ENCODE results near the gene FOXP1.

FOXP1 gene

DNA sequence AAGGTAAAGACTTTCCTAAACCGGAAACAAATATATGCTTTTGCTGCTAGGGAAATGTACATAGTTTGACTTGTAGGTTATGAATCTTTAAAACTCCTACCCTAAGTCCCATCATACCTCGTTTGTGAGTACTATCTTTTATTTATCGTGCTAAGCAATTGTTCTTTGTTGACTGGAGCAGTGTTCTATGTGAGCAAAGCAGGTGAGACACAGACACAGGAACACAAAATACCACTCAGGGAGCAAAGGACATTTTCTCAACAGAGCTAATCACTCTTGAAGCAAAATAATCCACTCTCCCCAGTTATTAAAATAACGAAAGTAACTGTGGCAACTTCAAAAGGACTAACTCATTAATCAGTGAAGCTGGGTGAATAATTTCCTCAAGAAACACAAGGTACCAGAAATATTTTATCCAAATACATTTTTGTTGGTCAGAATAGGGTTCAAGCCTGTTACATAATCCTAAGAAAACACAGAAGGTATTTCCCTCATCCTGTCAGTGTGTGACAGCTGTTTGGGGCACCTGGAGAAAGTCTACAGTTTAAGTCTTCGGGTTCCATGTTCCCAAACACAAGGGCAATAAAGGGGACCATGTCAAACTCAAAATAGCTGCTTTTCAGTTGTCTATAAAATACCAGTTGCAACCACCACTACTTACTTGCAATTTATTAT lies 407.7 kb downstream of the FOXP1 start:
- DNase-seq (ENCODE audit: low spot score): no peak

DNA sequence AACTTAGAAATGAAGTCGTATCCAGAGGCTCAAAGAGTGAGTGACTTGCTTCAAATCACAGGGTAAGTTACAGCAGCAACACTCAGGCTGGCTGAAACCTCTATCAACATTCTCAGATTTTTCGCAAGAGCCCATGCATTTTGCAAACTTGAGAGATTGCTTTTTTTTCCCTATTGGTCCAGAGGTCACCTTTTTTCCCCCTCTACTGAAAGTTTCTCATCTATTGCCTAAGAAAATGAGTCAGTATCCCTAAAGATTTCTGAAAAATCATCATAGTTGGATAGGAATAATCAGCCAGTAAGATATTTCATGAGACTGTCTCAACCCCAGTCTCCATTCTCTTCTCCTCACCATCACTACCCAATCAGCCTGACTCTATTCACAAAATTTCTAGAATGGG lies 410.6 kb downstream of the FOXP1 start:
- DNase-seq (ENCODE audit: low spot score): no peak

DNA sequence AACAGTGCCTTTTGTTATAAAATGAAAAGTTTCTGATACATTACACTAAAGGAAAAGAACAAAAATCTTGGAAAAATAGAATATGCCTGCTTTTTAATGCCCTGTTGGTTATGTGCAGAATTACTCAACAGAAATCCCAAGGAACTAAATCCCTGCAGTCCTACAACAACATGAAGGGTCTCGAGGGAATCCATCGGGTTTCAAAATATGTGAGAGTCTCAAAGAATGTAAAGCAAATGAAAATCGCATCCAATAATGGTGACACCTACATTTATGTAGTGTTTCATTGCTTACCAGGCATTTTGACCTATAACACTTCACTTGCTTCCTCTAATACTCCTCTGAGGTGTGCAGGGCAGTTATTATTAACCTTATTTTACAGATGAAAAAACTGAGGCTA lies 411.3 kb downstream of the FOXP1 start:
- DNase-seq (ENCODE audit: low spot score): no peak

DNA sequence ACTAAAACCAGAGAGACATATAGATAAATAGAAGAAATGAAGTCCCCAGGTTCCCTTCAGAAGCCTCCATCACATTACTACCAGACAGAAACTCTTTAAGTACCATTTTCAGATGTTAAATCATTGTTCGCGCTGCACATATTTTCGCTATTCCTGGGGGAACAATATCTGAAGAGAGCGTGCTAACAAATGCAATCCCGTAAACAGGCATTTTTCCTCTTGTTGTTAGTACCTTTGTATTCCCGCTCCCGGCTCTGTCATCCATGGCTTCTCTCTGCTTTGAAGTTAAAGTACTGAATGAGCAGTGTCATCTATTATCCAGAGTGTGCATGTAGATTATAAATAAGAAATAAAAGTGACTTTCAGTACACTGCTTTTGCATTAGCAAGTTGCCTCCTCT lies 412.3 kb downstream of the FOXP1 start:
- DNase-seq (ENCODE audit: low spot score): no peak

DNA sequence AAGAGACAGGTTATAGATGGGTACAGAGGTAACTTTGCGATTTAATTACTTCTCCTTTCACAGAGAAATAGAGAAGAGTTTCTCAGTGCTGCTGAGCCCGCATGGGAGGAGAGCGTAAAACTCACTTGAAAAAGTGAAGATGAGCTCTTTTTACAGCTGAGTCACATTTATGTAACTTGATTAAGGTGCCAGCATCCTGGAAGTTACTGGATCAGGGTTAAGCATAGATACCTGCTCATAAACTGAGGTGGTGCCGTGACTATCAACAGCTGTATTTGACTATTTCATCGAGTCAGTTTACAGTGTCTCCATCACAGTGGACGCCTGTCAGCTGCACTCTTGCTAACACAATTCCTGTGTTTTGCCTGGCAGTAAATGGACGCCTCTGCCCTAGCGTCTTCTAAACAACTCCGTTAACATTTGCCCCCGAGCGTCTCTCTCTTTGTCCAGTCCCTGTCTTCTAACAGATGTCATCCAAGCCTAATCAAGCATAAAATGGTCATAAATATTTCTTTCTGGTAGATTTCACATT lies 414.6 kb downstream of the FOXP1 start:
- no peak for DNase-seq (ENCODE audit: low spot score)

DNA sequence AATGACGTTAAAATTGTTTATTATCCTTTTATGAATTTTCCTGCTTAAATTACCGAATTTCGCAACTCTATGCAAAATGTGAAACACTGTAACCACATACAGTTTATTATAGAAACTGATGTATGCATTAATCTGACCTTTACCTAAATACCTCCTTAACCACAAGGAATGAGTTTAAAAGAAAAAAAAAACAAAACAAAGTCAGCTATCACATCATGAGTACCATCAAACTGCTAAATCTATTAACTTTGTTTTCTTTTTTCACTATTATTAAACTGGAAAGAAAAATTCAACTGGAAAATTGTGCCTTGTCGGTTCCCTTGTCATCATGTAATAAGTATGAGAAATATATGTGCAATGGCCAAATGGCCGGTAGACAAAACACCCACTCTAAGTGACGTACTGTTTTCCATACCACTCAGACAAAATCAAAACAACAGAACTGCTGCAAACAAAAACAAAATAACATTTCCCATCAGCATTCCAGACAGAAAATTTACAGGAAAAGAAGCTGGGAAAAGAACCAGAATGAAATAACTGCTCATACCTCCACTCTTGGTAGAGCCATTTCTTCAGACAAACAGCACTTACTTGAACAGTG lies 415.3 kb downstream of the FOXP1 start:
- no peak for DNase-seq (ENCODE audit: low spot score)

DNA sequence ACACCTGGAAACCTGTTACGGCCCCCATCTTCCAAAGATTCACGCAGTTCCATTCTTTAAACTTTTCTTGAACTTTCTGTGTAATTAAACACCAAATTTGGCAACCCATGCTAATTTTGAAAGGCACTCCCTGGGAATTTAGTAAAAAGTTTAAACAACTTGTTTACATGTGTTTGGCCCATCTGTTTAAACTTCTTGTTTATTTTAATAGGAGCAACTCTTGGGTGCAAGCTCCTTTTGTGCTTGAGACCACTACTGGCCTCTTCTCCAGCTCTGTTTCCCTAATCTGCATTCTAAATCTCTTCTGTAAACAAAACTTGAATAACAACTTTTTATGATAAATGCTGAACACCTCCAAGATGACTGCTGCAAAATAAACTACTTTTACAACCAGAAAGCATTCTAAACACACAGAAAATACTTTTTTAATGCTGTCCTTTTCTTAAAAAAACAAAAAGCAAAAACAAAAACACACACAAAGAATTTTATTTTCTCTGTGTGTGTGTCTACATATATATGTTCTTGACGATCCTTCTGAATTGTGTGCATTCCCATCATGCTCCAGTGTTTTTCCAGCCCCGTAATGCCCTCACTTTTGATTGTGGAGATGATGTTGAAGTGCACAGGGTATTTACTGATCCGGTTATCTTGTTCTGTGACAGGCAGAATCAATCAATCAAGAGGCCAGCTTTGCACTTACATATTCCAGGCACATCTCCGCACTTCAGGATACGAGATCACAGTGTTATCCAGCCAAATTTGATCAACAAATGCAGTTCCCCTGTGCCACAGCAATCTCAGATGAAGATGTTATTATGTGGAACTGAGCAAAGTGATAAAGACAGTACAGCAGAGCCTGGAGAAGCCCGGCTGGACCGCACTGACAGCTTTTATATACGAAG lies 416.9 kb downstream of the FOXP1 start:
- no peak for DNase-seq (ENCODE audit: low spot score)

DNA sequence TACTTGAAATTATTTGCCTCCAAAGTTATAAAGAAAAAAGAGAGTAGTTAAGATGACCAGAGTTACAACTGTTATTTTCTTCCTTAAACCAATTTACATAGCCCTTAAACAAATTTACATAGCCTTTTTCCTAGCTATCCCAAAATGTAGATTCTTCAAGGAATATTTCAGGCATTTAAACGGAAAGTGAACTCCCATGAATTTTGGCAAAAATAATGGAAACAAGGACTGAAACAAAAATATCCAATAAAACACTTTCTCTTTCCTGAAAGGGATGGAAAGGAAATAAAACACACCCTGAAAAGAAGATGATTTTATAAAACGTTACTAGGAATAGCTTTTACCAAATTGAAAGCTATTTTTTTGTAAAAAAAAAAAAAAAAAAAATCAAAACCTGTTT lies 418.6 kb downstream of the FOXP1 start:
- no peak for DNase-seq (ENCODE audit: low spot score)

DNA sequence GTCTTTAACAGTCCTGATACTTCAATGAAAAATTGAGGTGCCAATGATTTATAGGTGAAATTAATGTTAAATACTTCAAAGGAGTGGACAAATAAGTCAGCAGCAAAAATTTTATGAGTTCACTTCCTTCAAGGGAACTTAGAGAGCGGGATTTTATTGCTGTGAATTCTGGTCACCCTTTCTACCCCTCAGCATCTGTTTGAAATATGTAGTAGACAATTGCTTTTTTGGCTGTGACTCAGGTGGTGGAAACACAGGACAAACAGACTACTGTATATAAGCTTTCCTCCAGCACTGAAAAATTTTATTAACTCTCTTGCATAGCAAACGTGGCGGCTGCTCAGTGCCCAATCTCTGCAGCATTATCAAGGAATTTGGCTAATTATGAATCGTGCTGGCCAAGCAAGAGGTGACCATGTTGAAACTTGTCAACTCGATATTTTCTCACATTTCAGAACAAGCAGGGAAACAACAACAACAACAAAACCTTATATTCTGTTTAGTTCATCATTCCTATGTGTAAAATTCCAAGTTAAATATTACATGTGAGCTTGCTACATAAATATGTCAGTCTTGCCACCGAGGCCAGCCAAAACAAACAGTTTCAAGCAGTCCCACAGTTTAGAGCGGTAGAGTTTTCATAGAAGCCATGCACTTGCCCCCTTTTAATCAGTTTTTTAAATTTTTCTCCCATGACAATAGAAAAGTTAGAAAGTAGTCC lies 420.2 kb downstream of the FOXP1 start:
- no peak for DNase-seq (ENCODE audit: low spot score)

DNA sequence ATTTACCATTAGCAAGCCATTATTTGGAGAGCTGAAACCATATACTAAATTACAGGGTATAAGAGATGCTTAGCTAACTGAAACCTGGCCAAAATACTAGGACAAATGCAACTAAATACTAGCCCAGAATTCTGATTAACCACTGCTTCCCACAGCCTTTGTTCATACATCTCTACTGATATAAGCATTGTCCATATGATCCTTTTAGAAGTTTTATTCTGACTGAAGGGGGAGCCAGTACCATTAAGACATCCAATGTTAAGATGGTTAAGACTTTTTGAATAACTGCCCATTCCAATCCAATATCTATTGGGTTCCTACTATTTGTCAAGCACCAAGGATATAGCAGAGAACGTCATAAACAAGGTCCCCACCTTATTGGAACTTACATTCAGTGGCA lies 421.3 kb downstream of the FOXP1 start:
- DNase-seq (ENCODE audit: low spot score): no peak

DNA sequence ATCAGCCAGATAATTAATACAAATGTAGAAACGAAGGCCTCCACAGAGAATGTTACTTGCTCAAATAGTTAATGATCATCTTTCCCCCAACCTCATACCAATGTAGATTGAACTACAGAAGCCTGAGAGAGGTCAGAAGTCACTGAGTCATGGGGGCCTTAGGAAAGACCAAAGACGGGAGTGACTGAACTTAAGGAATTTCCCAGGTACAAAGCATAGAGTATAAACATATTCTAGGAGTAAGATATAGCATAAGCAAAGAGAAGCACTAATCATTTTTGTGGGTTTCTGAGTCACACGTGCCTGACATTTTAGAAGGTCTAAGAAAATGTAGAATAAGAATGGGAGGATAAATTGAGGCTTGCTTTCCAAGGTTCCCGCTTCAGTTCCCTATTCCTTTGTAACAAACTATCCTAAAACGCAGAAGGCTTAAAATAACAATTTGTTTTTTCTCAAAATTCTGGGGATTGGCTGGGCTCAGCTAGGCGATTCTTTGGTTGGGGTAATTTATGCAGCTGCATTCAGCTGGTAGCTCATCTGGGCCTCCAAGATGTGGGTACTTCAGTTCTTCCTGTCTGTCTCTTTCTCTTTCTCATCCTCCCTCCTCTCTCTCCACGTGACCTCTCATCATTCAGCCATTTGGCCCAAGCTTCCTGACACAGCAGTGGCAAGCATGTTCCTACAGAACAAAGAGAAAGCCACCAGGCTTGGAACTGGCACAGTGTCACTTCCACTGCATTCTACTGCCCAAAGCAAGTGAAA lies 422.6 kb downstream of the FOXP1 start:
- no peak for DNase-seq (ENCODE audit: low spot score)

DNA sequence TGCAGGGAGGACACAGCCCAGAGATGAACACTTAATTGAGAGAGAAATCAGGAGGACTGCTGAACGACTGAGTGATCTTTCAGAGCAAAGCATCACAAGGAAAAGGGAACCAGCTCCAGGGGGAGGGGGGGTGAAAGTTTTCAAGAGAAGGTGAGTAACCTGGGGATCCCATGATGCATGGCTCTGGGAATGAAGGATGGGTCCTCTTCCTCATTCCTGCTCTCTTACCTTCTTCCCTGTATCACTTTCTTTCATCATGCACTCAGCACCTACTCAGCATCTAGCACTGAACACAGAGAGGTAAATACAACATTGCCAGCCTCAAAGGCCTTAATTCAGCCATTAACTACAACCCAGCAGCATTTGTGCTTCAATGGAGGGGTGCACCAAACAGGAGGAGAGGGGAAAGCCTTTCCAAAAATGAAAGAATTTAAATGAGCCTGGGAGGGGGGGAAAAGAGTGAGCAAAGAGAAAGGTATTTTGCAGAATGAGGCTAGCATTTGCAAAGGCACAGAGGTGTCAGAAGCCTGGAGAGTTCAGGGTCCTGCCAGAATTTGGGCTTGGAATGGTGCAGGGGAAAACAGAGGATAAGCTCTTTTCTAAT lies 427.4 kb downstream of the FOXP1 start:
- DNase-seq (ENCODE audit: low spot score): no peak

DNA sequence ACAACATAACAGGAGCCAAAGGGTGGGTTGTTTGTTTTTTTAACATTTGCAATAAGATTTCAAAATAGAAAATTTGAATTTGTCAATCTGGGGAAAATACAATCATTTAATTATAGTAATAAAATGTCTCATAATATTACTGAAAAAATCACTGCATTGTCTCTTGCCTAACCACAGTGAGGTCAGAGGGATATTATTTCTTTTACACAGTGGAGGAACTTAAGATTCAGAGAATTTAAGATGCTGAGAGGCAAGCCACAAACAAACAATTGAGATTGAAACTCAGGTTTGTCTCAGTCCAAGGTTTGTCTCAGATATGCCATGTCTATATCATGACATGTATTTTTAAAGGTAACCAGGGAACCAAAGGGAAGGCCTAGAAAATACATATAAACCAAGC lies 428.7 kb downstream of the FOXP1 start:
- no peak for DNase-seq (ENCODE audit: low spot score)

DNA sequence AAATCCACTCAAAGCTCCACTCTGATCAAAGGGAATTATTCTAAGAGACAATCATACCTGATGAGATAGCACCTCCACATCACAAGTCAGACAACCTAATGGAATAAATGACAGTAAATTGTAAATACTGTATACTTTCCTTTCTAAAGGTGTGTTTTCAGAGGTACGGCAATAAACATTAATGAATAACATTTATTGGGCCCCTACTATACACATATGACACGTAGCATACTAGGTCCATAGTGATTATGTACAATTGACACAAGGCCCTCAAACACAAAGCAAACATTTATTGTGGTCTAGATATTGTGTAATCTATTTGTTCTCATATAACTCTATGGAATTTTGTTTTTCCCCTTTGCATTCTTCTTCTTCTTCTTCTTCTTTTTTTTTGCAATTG lies 429.8 kb downstream of the FOXP1 start:
- DNase-seq (ENCODE audit: low spot score): no peak

DNA sequence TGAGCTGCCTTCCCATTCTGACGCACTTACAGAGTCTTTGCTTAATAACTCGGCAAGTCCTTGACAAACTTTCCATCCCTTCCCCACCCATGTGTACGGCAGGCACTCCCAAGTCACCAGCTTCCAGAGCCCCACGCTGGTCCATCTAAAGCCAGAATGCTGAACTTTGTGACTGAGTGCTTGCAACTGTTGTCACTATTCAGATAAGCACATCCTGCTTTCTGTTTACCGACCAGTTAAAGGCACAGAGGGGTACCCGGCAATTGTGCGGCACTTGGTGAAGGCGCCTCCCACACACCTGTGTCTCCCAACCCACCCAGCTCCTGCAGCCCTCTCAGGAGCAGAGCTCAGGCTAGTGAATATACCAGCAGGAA lies 430.6 kb downstream of the FOXP1 start:
- no peak for DNase-seq (ENCODE audit: low spot score)

DNA sequence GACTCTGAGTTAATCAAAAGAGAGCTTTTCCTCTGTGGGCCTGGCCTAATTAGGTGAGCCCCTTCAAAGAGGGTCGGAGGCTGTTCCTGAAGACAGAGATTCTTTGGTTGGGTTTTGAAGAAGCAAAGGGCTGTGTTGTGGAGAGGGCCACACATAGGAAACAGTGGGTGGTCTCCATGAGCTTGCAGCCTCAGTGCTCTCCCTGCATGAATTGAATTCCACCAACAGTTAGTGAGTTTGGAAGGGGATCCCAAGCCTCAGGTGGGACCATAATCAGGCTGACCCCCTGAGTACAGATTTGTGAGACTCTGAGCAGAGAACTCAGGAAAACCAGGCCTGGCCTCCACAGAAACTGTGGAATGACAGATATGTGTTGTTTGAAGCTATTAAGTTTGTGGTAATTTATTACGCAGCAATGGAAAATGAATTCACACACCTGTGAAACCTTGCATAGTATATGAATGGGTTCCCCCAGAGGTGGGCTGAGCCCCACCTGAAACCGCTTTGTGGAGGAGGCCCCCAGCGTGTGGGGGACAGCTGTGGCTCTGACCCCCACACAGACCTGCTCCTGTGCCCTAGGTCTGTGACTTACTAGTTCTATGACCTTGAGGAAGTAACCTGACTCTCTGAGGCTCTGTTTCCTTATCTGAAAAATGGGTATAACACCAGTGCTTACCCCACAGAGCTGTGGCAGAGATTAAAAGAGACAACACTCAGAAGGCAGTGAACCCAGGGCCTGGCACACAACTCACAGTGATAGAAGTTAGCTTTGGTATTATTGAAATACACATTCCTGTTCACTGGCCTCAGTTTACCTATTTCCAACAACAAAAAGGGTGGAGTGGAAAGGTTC lies 431.3 kb downstream of the FOXP1 start:
- no peak for DNase-seq (ENCODE audit: low spot score)

DNA sequence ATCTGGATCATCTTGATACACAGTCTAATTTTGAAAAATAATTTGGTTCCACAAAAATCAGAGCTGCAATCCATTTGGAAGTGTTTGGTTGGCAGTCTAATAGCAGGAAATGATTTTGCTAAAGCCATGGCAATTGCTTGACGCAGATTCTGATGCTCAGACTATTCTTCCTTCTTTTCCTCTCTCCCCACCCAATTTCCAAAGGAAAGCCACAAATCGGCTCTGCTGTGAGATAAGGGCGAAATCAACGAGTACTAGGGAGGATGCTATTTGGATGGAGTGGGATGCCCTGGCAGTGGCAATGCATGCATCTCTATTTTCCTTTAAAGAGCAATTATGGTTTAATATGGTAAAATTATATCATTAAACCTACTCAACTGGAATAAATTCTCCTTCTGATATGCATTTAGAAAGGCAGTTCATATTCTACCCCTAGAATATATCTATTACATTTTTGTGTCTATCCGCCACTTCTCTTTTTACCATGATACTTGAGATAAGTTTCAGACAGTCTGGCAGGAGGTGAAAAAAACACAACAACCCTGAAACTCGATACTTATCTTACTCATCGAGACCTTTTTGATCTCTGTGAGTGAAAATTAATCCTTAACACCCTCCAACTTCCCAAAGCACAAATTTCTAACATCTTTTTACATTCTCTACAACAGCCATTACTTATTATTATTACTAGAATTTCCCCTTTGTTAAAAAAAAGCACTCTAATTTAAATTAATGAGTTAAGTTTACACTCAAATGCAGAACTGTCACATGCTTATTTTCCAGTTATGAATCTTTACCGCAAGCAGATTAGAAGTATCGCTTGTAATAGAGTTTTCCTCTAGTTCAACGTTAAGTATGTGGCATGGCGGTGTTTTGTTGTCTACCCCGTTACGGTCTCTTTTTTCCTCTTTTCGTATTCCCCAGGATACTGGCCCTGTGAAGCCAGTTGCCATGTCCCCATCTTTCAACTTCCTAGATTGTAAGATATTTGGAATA lies 433.3 kb downstream of the FOXP1 start:
- no peak for DNase-seq (ENCODE audit: low spot score)

DNA sequence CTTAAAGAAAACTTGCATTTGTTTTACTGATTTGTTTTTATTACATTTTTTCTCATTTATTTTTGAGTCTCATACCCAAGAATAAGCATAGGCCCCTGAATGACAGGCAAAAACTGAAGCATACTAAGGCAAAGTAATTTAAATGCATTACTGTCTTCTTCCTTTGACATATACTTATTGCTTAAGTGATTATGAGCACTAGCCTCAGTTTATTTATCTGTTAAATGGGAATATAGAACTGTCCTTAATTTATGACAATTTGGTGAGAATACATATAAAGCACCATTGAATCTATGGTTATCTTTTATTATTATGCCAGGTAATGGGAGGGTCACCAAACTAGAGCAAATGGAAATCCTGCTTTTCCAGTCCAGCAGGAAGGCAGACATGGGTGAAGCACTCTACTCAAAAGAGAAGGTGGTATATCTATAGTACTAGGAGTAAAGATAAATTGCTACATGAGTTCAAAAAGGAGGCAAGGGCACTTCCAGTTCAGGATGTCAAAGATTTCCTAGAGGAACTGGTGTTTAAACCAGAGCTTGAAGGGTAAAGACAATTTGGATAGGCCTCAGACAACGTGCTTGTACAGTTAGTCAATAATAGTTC lies 435.0 kb downstream of the FOXP1 start:
- DNase-seq (ENCODE audit: low spot score): no peak

DNA sequence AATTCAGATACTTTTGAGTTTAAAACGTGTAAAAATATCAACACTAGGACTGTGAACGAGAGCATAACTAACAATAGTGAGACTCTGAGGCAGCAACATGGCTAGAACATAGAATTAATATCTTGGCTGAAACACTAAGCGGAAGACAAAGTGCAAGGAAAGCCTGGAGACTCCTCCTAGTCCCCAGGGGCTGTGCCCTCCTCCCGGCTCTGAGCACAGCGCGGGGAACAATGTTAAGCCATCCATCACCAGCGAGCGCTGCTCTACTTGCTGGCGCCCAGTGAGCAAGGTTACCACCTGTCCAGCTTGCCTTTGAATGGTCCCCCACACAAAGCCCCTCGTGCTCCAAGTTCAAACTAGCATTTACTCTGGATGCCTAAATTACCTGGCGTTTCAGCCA lies 436.9 kb downstream of the FOXP1 start:
- no peak for DNase-seq (ENCODE audit: low spot score)

Data from kidney capillary endothelial cell (primary cell).